Epithelial cell of prostate (primary cell): ENCODE measurements around the gene ANKRD12.

Source experiments
- DNase-seq: peaks from one replicate; pipeline ENCODE4 v3.0.0-alpha.2; 2011; ENCODE audit warnings: low read depth, low spot score
- H3K27ac ChIP-seq: fragments of 450-650 bp; 2 replicates; pipeline ENCODE4 v1.5.1; 2017; ENCODE audit warnings: mild to moderate bottlenecking

Gene ANKRD12

DNA sequence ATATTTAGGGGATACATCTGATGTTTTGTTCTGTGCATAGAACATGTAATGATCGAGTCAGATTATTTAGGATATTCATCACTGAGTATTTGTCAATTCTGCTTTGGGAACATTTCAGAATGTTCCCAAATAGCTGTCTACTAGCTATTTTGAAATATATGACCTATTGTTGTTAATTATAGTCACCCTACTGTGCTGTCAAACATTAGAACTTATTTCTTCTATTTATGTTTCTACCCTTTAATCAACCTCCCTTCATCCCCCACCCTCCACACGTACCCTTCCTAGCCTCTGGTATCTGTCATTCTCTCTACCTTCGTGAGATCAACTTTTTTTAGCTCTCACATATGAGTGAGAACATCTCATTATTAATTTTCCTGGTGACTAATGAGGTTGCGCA, 40.9 kb downstream of the ANKRD12 start:
- DNase-seq = no peak
- no peak overlapping the region for H3K27ac ChIP-seq

DNA sequence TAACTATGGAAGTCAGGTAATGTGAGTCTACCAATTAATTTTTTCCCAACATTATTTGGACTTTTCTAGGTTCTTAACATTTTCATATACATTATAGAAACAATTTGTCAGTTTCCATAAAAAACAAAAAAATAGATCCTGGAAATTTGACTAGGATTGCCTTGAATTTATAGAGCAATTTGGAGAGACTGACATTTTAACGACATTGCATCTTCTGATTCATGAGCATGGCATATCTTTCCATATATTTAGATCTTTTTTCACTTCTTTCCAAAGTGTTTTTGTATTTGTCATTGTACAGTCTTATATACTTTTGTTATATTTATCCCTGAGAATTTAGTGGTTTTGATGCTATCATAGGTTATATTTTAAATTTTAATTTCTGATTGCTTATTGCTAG, 42.0 kb downstream of the ANKRD12 start:
- DNase-seq = no peak
- H3K27ac ChIP-seq = no peak overlapping the region

DNA sequence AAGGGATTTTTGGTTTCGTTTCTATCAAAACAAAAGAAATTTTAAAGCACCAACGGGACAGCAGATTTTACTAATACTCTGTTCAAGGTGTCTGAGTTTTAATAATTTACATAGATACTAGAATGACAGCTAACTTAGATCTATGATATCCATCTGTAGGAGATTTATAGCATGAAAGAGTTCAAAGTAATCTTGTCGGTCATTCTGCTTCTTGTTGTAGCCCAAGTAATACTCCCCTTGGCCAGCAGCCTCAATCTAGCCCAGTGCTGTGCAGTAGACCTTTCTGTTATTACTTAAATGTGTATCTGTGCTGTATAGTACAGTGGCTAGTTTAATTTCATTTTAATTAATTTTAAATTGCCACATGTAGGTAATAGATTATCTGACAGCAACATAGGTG, 44.7 kb downstream of the ANKRD12 start:
- H3K27ac ChIP-seq = no peak overlapping the region
- no peak for DNase-seq

DNA sequence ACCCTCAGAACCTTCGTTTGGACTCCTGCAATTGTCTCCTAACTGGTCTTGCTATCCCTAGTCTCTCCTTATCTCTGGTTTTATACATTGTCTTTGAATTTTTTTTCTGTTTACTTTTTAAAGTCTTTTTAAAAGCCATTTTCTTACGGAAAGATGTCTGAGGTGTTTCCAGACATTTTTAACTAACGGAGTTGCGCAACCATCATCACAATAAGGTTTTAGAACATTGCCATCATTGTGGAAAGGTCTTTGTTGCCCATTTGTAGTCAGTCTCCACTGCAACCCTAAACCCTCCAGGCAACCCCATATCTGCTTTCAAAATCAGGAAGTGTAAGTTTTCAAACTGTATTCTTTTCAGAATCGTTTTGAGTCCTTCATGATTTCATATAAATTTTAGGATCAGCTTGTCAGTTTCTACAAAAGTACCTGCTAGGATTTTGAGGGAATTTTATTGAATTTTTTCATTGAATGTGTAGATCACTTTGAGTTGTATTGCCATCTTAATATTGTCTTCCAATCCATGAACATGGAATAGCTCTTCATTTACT, 46.3 kb downstream of the ANKRD12 start:
- no peak overlapping the region for H3K27ac ChIP-seq
- DNase-seq = no peak

DNA sequence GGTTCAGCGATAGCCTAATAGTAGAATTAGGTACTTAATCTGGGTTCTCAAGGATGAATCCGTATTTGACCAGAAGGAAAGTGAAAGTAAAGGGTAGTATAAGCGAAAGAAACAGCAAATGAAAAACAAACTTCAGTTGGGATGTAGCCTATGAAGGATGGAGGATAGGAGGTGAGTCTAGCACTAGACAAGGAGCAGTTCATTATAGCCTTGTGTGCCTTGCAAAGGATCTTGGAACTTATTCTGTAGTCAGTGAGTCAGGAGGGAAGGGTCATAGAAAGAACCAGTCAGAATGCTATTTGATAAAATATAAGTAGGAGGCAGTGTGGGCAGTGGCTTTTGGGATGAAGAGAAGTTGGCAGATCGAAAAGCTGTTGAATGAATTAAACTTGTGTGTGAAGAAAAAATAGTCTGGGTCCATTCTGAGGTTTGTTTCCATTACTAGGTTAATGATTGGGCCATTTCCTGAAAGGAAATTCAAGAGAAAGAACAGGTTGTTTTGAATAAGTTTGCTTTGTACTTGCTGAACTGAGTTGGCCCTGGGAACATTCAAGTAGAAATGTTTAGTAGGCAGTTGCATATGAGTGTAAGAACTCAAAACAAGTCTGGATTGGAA, 48.5 kb downstream of the ANKRD12 start:
- no peak for DNase-seq
- H3K27ac ChIP-seq = no peak overlapping the region

DNA sequence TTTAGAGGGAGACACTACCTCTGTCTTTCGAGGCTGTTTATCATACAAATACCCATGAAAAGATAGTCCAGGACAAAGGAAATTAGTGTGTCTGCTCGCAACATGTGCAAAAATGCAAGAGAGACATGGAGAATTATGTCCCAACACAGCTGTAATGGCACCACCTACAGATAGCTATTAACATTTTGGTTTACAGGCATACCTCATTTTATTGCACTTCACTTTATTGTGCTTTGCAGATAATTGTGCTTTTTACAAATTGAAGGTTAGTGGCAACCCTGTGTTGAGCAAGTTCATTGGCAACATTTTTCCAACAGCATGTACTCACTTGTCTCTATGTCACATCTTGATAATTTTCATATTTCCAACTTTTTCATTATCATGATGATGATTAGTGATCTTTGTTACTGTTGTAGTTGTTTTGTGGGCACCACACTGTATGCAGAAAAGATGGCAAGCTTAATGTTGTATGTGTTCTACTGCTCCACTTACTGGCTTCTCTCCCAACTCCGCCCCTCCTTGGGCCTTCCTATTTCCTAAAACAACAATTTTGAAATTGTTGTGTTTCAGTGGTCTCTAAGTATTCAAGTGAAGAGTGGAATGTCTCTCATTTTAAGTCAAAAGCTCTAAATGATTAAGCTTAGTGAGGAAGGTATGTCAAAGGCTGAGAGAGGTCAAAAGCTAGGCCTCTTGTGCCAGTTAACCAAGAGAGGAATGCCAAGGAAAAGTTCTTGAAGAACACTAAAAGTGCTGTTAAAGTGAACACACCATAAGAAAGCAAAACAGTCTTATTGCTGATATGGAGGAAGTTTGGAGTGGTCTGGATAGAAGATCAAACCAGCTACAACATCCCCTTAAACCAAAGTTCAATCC, 52.0 kb downstream of the ANKRD12 start:
- DNase-seq = no peak
- H3K27ac ChIP-seq = no peak overlapping the region

DNA sequence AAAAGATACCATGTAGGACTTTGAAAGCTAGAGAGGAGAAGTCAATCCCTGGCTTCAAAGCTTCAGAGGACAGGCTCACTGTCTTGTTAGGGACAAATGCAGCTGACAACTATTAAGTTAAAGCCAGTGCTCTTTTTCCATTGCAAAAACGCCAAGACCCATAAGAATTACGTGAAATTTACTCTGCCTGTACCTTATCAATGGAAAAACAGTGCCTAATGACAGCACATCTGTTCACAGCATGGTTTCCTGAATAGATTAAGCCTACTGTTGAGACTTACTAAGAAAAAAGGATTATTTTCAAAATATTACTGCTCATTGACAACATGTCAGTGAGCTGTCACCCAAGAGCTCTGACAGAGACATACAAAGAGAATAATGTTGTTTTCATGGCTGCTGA, 52.9 kb downstream of the ANKRD12 start:
- H3K27ac ChIP-seq = no peak overlapping the region
- no peak for DNase-seq

DNA sequence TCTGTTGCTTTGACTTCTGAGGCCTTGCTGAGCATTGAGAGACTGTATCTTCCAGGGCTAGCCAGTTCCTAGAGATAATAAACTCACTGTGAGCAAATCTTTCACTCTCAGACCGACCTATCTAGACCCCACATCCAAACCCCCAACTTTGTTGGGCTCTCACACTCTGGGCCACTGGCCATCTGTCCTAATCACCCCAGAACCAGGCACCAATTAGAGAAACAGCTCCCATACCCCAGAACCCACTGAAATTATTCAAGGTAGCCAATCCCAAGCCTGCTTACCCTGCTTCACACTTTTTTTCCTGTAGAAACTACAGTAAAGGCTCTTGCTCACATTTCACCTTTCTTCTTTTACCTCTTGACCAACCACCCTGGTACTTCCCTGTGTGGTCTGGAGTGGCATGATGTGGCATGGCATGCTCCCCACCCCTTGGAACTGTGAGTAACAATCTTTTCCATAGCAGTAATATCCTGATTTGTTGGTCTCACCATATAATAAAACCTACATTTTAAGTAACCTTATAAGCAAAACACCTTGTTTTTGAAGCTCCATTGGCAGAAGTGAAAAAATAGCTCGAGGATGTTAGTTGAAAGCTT, 55.2 kb downstream of the ANKRD12 start:
- DNase-seq = no peak
- no peak overlapping the region for H3K27ac ChIP-seq

DNA sequence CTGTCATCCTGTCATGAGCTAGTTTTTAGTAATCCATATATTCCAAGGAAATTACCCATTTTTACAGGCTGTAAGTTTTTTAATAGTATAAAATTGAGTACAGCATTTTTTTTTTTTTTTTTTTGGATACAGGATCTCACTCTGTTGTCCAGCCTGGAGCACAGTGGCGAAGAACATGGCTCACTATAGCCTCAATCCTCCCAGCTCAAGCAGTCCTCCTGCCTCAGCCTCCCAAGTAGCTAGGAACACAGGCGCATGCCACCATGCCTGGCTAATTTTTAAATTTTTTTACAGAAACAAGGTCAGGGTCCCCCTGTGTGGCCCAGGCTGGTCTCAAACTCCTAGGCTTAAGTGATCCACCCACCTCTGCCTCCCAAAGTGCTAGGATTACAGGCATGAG, 56.5 kb downstream of the ANKRD12 start:
- no peak for DNase-seq
- H3K27ac ChIP-seq = no peak overlapping the region

DNA sequence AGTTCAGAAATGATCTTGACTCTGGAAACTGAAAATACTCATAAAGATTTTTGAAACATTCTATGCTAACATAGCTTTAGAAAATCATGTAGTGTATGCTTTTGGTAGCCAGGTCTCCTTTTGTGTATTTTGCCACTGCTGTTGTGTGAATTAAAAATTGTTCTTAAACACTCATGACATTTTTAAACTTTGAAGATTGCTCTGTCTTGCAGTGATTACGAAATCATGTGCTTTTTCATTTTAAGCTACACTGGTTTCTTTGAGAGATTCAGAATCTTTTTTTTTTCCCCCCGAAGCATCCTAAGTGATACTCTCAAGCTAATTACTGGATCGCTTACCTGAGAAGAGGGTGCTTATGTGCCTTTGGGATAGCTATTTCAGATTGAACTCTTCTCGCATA, 60.0 kb downstream of the ANKRD12 start:
- H3K27ac ChIP-seq = no peak overlapping the region
- no peak for DNase-seq

DNA sequence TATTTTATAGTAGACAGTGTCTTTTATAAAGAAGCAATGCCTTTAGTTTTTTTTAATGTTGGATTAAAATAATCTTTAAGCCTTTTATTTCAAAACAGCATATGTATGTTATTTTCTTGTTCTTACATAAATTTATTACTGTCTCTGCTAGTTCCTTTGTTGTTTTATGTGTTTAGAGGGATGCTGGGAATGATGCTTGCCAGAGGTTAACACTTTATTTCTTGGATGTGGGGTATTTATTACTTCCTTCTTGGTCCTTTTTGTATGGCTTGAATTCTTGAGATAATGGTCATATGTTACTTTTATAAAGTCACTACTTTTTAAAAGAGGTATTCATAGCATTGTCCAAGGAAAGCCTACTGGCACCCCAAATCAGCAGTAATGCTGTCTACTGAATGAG, 63.1 kb downstream of the ANKRD12 start:
- H3K27ac ChIP-seq = no peak overlapping the region
- DNase-seq = no peak

DNA sequence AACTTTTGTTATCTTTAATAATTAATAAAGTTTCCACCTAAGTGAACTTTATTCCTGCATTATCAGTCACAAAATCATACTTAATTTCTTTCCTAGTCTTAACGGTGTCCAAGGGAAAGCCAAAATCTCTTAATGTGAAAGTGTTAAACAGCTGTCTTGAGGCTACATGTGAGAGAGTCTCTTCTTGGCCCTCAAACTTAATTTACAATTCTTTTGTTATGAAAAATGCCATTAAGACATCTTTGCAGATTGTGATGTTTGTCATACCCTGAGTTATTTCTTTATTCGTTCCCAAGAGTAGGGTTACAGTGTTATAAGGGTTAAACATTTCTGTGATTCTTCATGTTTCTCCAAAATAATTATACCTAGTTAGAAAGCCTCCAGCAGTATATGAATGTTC, 64.6 kb downstream of the ANKRD12 start:
- no peak for DNase-seq
- H3K27ac ChIP-seq = no peak overlapping the region

DNA sequence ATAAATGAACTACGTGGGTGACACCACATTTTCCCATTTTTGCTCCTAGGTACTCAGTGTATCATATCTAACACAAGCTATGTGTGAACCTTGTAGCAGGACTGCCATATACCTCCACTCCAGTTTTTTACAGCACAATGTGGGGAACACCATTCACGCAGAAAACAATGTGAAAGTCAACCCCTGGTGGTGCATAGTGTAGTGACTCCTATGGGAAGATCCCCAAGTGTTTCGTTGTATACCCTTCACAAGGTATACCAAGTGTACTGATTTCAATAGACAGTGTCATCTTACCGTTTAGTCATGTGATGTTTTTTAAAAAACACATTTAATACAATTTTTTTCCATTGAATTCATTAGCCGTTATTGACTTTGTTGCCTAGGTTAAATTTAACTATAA, 68.1 kb downstream of the ANKRD12 start:
- DNase-seq = no peak
- no peak overlapping the region for H3K27ac ChIP-seq

DNA sequence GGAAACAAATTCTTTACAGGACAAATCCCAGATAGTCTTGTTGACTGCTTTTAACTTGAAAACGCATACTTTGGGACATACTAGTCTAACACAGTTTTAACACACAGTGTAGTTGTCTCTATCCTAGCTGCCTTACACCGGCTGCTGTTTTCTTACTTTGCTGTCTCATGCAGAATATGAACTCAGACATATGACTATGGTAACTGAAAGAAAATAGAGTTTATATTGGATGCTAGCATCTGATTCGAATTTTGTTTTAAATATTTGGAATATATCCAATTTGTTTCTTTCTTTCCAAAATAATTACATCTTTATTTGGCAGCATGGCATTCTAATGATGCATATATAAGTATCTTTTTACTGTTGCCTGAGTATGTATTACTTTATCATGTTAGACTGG, 69.8 kb downstream of the ANKRD12 start:
- H3K27ac ChIP-seq = no peak overlapping the region
- DNase-seq = no peak

DNA sequence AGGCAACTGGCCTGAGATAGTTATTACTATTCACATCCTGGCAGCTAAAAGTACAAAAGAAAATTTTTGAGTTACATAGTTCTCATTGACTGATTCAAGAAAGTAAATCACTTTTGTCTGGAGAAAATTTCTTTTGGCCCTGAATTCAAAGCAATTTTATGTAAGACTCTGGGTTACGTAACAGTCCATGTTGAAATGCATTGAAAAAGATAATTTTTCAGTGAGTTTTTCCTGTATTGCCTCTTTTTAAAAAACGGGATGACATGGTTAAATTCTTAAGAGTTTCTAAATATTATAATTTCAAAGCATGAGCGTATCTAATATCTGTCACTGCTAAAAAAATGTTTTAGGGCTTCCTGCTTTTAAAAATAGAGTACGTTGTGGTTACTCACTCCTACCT, 72.7 kb downstream of the ANKRD12 start:
- no peak overlapping the region for H3K27ac ChIP-seq
- no peak for DNase-seq

DNA sequence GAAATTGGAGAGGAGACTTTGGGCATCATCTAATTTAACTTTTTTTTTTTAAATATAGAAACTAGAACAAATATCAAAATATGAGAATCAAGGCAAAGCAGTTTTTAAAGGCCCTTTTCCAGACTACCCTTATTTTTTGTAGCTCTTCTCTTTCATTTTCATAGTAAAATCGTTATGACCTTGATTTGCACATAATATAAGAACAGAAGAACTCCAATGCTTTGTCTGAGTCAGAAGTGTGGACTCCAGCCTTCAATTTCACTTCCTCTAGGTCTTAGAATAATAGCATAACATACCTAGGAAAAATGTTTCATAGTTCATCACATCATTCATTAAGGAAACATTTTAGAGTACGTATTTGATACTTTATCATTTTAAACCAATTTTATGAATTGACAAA, 74.4 kb downstream of the ANKRD12 start:
- no peak overlapping the region for H3K27ac ChIP-seq
- no peak for DNase-seq

DNA sequence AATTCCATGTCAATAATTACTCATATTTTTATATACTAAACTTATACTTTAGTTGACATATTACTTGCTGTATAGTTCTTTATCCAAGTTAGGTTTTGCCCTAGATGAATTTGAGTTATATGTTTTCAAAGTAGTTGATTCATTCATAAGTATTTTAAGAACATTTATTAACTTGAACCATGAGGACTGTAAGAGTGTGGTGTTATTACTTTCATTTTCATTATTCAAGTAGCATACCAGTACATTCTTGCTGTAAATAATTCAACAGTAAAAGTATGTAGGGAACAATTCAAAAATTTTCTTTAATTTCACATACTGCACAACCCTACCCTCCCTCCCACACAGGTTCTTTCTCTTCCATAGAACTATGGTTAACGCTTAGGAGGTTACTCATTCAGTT, 75.4 kb downstream of the ANKRD12 start:
- no peak for DNase-seq

DNA sequence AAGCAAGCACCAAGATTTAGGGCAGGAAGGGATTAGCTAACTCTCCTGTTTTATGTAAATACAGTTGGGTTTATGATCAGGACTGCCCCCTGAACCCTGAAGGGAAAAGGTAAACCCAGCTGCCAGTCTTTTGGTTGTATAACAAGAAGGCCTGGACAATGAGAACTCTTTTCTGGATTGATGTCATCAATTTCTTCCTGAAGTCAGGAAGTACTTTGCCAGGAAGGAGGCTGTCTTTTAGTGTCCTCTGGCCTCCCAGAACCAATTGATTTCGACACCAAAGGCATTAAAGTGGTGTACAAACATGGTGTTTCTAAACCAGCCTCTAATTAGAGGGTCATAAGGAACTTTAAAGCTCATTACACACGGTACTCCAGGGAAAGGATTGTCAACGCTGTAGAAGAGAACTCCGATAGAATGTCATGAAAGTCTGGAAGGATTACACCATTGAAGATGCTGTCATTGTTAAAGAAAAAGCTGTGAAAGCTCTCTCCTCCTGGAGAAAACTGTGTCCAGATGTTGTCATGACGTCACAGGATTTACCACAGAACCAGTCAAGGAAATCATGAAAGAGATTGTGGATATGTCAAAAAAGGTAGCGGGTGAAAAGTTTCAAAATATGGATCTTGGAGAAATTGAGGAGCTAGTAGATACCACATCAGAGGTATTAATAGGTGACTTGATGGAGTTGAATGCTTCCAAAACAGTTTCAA, 78.8 kb downstream of the ANKRD12 start:
- no peak overlapping the region for H3K27ac ChIP-seq
- no peak for DNase-seq

More for the DNA sequence above, 75.4 kb downstream of the ANKRD12 start:
- no peak overlapping the region for H3K27ac ChIP-seq

DNA sequence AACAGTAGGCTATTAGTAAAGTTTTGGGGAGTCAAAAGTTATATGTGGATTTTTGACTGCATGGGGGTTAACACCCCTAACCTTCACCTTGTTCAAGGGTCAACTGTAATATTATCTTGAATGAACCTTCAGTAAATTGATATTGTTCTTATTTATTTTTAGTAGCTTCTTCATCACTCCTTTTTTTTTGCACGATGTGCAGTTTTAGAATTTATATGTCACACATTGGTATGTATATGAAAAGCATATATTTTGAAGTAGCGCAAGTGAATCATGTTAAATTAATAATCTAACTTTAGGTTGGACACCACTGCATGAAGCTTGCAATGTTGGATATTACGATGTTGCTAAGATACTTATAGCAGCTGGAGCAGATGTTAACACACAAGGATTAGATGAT, 79.9 kb downstream of the ANKRD12 start:
- no peak overlapping the region for H3K27ac ChIP-seq
- no peak for DNase-seq

DNA sequence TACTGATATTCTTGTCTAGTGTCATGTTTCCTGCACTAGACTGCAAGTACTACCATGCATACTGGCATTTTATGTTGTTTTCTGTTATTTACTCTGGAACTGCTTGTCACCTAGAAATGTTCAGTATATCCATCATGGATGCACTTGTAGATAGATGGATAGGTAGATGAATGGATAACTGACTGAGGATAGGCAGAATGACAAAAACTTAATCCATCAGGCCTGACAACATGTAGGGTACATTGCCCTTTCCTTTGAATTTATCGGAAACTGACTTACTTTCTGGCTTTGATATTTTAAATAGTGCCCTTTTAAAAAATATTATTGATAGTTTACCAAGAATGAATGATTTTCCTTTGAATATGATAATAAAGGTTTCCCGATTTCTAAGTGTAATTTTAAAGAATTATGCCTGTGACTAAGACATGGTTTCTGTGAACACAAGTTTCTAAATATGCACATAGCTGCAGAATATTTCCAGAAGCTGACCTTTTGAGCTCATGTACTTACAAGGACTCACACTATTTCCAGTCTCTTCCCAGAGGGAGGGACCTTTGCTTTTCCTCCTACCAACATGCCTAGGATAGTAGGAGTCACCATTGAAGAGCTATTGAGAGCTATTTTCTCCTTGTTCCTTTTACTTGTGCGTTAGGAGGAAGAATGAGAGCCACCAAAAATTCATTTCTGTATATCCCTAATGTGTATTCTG, 81.3 kb downstream of the ANKRD12 start:
- no peak for DNase-seq
- H3K27ac ChIP-seq = no peak overlapping the region
